Fibroblast of gingiva (primary cell): ENCODE results near the gene DENND4A.
"Not testable (repeated sequence)": the region's sequence is repeated elsewhere in the genome, so short reads cannot be mapped to it uniquely, and the experiment has no call there.

Source experiments
- DNase-seq: peaks from one replicate; pipeline ENCODE4 v3.0.0-alpha.2; 2011; ENCODE audit warnings: low read depth

DENND4A gene

GRCh38 chr15:65818927-65819562, 27.0 kb upstream of the DENND4A start:
- DNase-seq, result no peak

GRCh38 chr15:65816441-65816840, 24.3 kb upstream of the DENND4A start:
- no peak for DNase-seq

GRCh38 chr15:65816008-65816407, 23.9 kb upstream of the DENND4A start:
- DNase-seq, result not testable (repeated sequence)

GRCh38 chr15:65814271-65814670, 22.2 kb upstream of the DENND4A start:
- not testable (repeated sequence) for DNase-seq

- DNase-seq, result no peak
Observed at GRCh38 chr15:65812916-65813315, 20.8 kb upstream of the DENND4A start.

- no peak for DNase-seq
Observed at GRCh38 chr15:65812467-65812866, 20.4 kb upstream of the DENND4A start.

- DNase-seq, result no peak
Observed at GRCh38 chr15:65811835-65812234, 19.7 kb upstream of the DENND4A start.

- DNase-seq, result not testable (repeated sequence)
Observed at GRCh38 chr15:65811011-65811733, 19.1 kb upstream of the DENND4A start.

GRCh38 chr15:65806397-65806796, 14.3 kb upstream of the DENND4A start:
- no peak for DNase-seq

GRCh38 chr15:65805019-65805745, 13.1 kb upstream of the DENND4A start:
- DNase-seq, result no peak

GRCh38 chr15:65804252-65804931, 12.3 kb upstream of the DENND4A start:
- DNase-seq, result peak; percentile 91

GRCh38 chr15:65801229-65801805, 9.2 kb upstream of the DENND4A start:
- no peak for DNase-seq

- peak; percentile 67 for DNase-seq
Observed at GRCh38 chr15:65796610-65797078, 4.6 kb upstream of the DENND4A start.

- no peak for DNase-seq
Observed at GRCh38 chr15:65795663-65796216, 3.6 kb upstream of the DENND4A start.

- no peak for DNase-seq
Observed at GRCh38 chr15:65793818-65794104, 1.7 kb upstream of the DENND4A start.

GRCh38 chr15:65792988-65793817, 1.1 kb upstream of the DENND4A start:
- no peak for DNase-seq

GRCh38 chr15:65791335-65792137, 557 bp downstream of the DENND4A start:
- no peak for DNase-seq

- DNase-seq, result peak; percentile 19
Observed at GRCh38 chr15:65790694-65791334, 1.3 kb downstream of the DENND4A start.

- no peak for DNase-seq
Observed at GRCh38 chr15:65789759-65790425, 2.2 kb downstream of the DENND4A start.
